ENCODE results near the gene MEG3.

DNA sequence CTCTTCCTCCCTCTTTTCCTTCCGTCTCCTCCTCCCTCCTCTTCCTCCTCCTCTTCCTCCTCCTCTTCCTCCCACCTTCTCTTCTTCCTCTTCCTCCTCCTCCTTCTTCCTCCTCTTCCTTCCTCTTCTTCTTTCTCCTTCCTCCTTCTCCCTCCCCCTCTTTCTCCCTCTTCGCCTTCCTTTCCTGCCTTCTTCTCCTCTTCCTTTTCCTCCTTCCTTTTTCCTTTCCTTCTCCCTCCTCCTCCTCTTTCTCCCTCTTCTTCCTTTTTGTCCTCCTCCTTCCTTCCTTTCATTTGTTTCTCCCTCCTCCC lies 36.0 kb downstream of the MEG3 start:
- TF ChIP-seq, protein P1, sequence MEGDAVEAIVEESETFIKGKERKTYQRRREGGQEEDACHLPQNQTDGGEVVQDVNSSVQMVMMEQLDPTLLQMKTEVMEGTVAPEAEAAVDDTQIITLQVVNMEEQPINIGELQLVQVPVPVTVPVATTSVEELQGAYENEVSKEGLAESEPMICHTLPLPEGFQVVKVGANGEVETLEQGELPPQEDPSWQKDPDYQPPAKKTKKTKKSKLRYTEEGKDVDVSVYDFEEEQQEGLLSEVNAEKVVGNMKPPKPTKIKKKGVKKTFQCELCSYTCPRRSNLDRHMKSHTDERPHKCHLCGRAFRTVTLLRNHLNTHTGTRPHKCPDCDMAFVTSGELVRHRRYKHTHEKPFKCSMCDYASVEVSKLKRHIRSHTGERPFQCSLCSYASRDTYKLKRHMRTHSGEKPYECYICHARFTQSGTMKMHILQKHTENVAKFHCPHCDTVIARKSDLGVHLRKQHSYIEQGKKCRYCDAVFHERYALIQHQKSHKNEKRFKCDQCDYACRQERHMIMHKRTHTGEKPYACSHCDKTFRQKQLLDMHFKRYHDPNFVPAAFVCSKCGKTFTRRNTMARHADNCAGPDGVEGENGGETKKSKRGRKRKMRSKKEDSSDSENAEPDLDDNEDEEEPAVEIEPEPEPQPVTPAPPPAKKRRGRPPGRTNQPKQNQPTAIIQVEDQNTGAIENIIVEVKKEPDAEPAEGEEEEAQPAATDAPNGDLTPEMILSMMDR (IDR thresholded peaks at IDR 0.05; ENCODE audit: low read depth, low read length, poor library complexity, severe bottlenecking), result no peak
- TF ChIP-seq EZH2phosphoT487 (IDR thresholded peaks at IDR 0.05; ENCODE audit: borderline replicate concordance, low read length), result no peak

All from DOHH2 (cell line).